NCI-H748 treated with DMSO at 0.1 percent for 48 hours (cell line): ENCODE results near the gene AOPEP.
"Not testable (repeated sequence)": the region's sequence is repeated elsewhere in the genome, so short reads cannot be mapped to it uniquely, and the experiment has no call there.

ENCODE experiments used
- DNase-seq: peaks from one replicate; lab custom pipeline; 2025; lab: John Stamatoyannopoulos, UW

AOPEP gene

GRCh38 chr9:95017661-95018060, 291.2 kb downstream of the AOPEP start:
- DNase-seq = no peak

DNA sequence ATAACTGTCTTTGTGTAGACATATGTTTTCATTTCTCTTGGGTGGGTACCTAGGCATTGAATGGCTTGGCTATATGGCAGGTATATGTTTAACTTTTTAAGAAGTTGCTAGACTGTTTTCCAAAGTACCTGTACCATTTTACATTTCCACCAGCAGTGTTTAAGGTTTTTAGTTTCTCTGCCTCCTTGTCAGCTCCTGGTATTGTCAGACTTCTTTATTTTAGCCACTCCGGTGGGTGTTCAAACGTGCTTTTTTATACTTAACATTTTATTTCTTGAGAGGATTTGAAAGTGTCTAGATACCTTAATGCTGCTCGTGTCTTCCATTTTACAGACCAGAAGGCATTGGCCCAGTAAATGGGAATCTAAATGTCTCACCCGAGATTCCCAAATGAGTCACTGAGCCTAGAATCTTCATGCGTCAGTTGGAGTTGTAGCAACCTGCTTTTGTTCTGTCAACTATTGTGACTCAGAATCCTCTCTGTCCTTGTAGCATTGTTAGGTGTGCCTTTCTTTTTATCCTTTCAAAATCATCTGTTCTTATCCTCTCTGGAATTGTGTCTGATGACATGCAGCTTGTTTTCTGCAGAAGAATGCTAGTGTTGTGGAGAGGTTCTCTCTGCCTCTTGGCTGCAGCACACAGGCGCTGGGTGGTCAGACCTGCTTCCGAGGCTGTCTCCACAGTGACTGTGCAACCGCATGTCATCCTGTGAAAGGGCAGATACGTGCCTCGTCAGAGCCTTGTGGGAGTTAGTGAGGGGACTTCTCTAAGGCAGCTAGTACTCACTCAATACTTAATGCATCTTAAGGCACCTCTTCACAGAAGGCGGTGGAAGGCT, 291.8 kb downstream of the AOPEP start:
- DNase-seq = no peak

DNA sequence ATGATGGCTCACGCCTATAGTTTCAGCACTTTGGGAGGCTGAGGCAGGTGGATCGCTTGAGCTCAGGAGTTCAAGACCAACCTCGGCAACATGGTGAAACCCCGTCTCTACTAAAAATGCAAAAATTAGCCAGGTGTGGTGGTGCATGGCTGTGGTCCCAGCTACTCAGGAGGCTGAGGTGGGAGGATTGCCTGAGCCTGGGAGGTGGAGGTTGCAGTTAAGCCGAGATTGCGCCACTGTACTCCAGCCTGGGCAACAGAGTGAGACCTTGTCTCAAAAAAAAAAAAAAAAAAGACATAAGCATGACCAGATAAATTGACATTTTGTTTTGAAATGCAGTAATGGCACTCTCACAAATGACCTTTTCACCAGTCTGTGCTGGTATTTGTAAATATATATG, 294.1 kb downstream of the AOPEP start:
- DNase-seq = not testable (repeated sequence)

DNA sequence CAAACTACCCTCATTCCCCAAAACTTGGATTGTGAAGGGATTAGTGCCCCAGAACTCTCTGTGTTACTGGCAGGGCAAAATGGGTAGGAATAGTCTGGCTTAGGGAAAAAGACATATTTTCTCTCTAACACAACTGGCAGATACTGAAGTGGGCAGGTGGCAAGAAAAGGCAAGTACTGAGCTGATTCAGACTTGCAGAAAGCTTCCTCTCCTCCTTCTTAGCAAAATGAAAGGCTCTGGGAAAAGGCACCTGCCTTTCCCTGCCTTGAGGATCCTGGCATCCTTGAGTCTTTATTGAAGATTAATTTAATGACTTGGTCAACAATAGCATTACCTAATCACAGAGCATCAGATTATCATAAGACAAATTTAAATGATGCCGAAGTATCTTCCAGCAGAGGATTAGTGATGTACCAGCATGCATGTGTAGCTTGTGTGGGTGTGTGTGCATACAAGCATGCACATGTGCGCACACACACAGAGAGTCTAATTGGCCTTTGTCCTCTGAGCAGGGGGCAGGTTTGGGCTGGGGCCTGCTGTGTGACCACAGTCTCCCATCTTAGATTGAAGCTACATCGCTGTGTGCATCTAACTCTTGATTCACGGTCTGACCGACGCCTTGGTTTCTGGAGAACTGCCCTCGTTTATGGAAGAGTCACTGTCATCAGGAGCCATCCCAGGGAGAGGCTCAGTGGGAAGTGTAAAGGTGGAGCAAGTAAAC, 294.8 kb downstream of the AOPEP start:
- no peak for DNase-seq

DNA sequence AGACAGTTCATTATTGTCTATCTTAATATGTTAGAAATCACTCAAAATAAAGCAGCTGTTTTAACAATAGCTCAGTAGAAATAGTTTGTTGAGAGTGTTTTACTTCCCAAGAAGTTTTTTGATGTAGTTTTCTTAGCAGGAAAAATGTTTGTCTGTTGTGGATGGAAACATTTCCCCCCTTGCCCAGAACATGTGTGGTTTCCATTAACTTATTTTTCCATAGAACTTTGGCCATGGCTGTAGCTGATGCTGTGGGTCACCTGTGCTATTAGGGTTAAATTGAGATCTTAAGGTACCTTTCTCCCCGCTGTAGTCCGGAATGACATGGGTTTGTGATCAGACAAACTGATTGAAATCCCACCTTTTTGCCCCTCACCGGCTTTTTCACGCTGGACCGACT, 296.2 kb downstream of the AOPEP start:
- no peak for DNase-seq

GRCh38 chr9:95023217-95024003, 296.9 kb downstream of the AOPEP start:
- no peak for DNase-seq

DNA sequence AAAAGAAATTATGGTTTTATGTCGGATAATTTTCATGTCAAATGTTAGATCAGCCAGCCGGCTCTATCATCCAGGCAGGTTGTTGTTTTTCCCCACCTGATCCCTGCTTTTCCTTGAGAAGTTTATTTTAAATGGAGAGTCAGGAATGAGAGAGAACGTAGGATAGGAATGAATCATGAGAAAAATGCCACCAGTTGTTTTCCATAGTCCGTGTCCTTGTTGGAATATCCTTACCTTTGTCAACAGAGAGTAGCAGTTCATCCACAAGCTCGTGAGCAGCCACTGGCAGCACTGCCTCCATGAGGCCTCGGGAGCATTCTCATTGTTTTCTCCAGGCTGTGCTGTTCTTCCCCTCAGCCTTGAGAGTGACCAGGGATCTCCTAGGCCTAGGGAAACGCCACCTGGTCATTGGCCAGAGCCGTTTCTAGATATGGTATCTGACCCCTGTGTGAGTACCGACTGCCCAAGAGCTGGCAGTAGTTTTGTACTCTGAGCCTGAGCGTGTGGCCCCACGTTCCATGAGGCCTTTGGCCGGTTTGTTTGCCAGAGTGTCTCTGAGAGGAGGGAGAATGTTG, 297.7 kb downstream of the AOPEP start:
- DNase-seq = no peak

DNA sequence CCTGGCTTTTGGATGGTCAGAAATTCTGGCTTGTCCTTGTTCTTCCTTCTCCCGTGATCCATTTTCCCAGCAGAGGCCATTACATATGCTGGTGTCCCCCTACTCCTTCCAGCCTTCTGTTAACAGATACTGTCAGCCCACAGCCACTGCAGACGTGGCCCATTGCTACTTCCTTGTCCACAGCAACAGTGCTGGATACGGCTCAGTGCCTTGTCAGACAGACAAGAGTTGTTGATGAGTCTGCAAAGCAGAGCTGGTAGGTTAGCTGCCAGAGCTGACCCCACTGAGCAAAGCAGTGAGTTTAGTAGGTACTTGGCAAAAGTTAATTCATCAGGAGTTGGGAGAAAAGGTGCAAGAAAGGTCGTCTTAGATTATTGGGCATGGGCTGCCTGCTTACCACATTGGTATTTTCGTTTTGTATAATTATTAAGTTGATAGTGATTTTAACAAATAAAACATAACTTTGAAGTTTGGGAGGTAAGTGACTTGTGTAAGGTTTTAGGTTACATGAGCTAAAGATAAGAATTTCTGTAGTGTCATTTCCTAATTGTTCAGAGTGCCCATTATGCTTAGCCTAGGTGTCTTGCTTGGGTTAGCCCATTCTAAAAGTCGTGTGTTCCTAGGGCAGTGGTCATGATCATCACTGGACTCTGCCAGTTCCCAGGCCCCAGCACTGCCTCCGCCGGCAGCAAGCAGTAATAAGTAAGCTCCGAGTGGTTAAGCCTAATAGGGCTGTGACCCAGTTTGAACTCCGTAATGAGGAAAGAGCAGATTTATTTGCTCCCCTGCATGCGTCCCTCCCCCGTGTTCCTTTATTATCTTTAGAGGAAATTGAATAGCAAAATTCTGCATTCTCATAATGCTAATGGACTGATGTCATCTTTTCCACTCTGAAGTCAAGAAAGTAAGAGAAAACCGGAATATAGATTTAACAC, 299.0 kb downstream of the AOPEP start:
- DNase-seq = no peak

- no peak for DNase-seq
Observed at GRCh38 chr9:95026148-95026524, 299.6 kb downstream of the AOPEP start.

DNA sequence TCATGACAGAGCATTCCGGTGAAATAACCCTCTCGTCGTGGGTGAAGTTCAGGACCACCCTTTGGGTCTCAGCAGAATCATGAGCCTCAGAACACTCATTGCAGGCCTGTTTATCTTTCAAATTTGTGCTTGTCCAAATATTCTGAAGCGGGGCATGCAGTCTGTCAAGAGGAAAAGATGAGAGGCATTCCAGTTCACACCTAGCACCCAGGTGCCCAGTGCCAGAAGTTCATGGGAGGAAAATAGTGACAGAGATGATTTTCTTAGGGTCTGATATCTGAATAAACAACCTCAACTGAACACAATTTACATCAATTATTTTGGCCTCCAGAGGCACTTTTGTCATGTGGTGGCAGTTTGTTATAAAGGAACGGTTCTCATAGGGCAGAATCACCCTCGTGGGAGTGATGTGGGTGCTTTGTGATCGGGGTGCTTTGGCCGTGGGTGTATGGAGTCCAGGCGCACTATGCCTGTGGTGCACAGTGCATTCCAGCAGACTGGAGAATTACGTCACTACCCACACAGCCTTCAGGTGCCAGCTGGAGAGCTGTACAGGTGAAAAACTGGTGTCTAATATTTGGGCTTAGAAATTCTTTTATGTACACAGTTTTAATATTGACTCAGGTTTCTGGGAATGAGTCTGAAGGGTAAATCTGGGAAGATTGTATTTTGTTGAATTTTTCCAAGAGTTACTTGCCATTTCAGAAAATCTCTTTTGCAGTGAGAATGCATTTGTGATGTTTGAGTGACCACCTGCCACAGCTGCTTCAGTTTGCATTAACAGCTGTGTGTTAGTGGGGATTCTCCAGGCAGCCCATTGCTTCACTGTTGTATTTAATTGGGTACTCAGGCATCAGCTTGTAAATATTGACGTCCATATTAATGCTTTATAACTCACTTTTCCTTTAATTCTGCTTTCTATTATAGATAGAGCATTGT, 301.7 kb downstream of the AOPEP start:
- peak; percentile 83 for DNase-seq

DNA sequence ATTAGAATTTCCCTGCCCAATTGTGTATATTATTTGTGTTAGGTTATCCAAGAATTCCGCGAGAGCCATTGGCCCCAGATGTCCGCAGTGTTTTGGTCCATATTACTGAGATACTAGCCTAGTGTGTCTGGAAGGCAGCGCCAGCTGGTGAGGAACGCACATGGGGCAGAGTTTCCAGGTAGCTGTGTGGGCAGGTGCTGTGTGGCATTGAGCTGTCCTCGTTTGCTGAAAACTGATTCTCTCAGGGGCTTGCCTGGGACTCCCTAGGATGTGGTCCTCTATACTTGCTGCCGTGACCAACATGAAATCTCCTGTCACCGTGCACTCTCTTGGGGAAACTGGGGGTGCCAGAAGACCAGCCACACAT, 302.3 kb downstream of the AOPEP start:
- no peak for DNase-seq

DNA sequence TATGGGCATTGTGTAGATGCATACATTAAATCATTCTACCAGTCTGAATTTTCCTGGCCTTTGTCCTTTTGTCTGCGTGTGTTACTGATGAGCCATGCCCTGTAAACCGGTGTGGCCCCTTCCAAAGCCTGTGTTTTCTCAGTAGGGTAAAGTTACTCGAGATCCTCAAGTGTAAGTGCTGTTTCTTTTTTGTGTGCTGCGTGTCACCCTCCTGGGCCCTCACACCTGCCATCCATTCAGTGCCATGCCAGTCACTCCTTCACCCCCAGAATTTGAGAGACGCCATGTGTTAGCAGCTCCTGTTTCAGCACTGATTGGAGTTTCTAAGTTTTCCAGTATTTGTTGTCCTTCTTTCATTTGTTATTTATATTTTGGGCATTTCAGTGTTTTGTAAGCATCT, 302.8 kb downstream of the AOPEP start:
- no peak for DNase-seq

- DNase-seq = no peak
Observed at GRCh38 chr9:95029720-95030119, 303.2 kb downstream of the AOPEP start.

DNA sequence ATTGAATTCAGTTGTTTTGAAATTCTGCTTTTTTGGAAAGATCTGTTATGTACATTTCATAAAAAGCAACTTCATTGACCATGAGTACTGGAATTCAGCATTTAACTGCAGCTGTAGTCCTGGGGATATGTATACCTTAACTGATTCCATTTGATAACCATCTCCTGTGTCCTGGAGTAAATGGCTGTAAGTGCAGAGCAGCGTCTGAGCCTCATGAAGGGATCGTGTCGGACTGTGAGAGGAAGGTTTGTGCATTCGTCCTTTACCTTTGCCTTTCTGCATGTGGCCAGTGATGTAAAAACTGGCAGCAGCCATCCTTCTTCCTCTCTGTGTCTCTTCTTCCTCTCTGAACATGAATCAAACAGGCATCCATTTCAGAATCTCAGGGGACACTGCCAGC, 303.8 kb downstream of the AOPEP start:
- no peak for DNase-seq

GRCh38 chr9:95030920-95031642, 304.6 kb downstream of the AOPEP start:
- no peak for DNase-seq

- peak; percentile 50 for DNase-seq
Observed at GRCh38 chr9:95031711-95032461, 305.4 kb downstream of the AOPEP start.

DNA sequence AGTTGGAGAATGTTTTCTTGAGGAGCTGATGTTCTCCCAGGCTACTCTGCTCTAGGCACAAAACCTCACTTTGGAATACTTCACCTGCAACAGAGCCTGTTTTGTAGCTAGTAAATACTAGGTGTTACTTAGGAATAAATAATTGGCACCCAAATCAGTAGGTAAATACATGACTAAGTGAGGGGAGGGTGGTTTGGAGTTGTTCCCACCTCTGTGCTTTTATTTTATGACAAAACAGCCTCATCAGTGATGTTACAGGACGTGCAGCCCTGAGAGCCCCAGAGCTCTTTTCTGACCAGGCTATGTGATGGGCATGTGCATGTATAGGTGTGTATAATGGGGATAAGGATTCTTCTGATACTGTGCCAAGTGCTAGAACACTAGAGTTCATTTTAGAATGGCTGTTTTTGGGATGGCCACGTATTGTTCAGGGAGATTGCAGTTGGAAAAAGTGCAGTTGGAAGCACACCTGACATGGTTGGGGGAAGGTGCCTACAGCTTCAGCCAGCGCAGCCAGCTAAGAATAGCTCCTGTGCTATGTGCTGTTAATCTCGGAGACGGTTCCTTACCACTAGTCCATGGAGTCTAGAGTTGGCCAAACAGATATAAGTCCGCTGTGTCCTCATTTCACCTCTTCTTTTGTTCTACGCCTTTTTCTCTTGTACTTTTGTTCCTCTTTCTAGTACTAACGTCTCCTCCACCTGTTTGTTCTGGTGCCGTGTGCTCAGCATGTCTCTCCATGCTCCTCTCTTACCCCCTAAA, 306.3 kb downstream of the AOPEP start:
- no peak for DNase-seq

GRCh38 chr9:95035846-95036245, 309.3 kb downstream of the AOPEP start:
- no peak for DNase-seq
